ENCODE measurements around the gene CELF2.

The CELF2 gene

DNA sequence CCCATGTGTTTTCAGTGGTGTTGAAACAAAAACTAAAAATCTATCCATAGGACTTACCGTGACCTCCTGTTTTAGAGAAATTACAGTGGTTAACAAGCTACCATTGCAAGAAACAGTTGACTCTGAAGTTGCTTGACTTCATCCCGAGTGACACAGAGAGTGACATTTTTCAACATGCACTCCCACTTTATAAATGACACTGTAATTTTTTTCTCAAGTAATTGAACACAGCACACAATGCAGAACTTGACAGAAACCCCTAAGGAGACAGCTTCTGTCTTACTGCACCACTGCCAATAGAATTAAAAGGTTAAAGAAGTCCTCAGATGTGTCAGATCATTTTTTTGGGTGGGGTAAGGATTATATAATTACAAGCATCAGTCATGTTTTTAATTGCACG is 246.1 kb downstream of the CELF2 start:
- Histone ChIP-seq H3K27ac (ENCODE audit: low read depth, low read length) (no peak overlapping the region), H3K27me3 (ENCODE audit: insufficient read depth, low read length) (no peaks in the 10 kb centered on the region), H3K4me1 (ENCODE audit: control insufficient read depth, insufficient read depth, low read length, unreplicated experiment) (no peaks in the 10 kb centered on the region), H3K4me3 (ENCODE audit: low read depth, low read length) (no peak overlapping the region), H3K36me3 (ENCODE audit: insufficient read depth, low read length) (no peaks in the 10 kb centered on the region), H2AFZ (ENCODE audit: low read length, unreplicated experiment) (no peak overlapping the region), H3K79me2 (ENCODE audit: control insufficient read depth, insufficient read depth, low read length, unreplicated experiment) (no peaks in the 10 kb centered on the region)

GRCh38 chr10:11264296-11265048 is 246.8 kb downstream of the CELF2 start:
- Histone ChIP-seq H3K27ac (ENCODE audit: low read depth, low read length) (no peak overlapping the region), H3K36me3 (ENCODE audit: insufficient read depth, low read length) (no peaks in the 10 kb centered on the region), H3K27me3 (ENCODE audit: insufficient read depth, low read length) (no peaks in the 10 kb centered on the region), H3K4me1 (ENCODE audit: control insufficient read depth, insufficient read depth, low read length, unreplicated experiment) (no peaks in the 10 kb centered on the region), H2AFZ (ENCODE audit: low read length, unreplicated experiment) (no peak overlapping the region), H3K4me3 (ENCODE audit: low read depth, low read length) (no peak overlapping the region), H3K79me2 (ENCODE audit: control insufficient read depth, insufficient read depth, low read length, unreplicated experiment) (no peaks in the 10 kb centered on the region)

DNA sequence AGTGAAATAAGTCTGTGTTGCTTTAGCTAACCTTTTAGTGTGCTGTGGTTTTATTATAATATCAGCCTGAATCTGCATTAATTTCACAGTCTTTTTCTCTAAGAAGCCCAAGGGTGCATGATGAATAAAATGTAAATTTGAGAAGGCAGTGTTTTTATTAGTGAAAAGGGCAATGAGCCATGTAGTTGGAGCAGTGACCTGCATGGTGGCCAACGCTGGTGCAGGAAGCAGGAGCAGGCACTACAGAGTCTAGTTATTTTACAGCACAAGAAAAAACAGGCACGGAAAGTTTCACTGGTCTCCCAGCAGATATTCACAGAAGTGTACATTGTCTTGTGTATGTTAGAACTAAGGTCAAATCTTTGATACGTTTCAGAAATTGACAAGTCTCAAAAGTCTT is 247.8 kb downstream of the CELF2 start:
- Histone ChIP-seq H3K4me3 (ENCODE audit: low read depth, low read length) (no peak overlapping the region), H3K4me1 (ENCODE audit: control insufficient read depth, insufficient read depth, low read length, unreplicated experiment) (no peaks in the 10 kb centered on the region), H3K27ac (ENCODE audit: low read depth, low read length) (no peak overlapping the region), H2AFZ (ENCODE audit: low read length, unreplicated experiment) (no peak overlapping the region), H3K36me3 (ENCODE audit: insufficient read depth, low read length) (no peaks in the 10 kb centered on the region), H3K27me3 (ENCODE audit: insufficient read depth, low read length) (no peaks in the 10 kb centered on the region), H3K79me2 (ENCODE audit: control insufficient read depth, insufficient read depth, low read length, unreplicated experiment) (no peaks in the 10 kb centered on the region)

DNA sequence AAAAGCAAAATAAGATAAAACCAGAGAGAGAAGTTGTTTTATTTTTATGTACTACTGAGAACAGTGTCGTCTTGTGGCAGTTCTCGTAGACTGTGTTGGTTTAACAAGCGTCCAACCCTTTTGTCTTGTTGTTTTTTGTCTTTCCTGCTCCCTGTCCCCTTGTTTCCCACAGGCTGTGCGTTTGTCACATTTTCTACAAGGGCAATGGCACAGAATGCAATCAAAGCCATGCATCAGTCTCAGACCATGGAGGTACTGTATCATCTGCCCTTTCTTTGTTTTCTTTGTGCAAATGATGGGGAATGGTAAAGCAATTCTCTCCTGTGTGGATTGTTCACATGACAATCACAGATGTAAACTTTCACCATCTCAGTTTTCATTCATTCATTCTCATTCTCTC is 248.8 kb downstream of the CELF2 start:
- no peak overlapping the region for H2AFZ ChIP-seq (ENCODE audit: low read length, unreplicated experiment)
- H3K36me3 ChIP-seq (ENCODE audit: insufficient read depth, low read length) = no peaks in the 10 kb centered on the region

DNA sequence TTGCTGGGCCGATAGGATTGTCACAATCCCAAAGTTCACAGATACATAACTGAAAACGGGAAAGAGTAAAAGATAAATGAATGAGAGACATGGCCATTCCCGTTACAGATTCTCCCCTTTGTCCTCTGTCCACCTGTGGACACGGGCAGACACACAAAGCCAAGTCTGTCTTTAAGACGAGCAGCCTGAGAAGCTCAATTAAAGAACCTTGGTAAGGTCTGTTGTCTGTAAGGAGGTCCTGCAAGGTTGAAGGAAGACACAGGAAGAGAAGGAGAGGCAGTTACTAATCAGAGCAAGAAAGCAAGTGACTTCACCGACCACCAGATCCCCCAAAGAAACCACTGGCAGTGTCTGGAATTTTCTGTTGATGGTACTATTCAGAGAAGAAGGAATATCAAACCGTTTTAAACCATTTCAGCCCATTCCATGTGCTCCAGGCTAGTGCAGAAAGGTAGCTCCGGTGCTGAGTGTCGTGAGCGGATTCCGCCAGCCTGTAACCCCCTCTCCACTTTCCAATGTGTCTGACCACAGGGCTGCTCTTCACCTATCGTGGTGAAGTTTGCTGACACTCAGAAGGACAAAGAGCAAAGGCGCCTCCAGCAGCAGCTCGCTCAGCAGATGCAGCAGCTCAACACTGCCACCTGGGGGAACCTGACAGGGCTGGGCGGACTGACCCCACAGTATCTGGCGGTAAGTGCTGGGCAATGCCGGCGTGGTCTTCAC is 252.6 kb downstream of the CELF2 start:
- no peaks in the 10 kb centered on the region for H3K27me3 ChIP-seq (ENCODE audit: insufficient read depth, low read length)
- H3K4me3 ChIP-seq (ENCODE audit: low read depth, low read length) = no peak overlapping the region
- no peak overlapping the region for H3K27ac ChIP-seq (ENCODE audit: low read depth, low read length)
- H2AFZ ChIP-seq (ENCODE audit: low read length, unreplicated experiment) = no peak overlapping the region
- H3K36me3 ChIP-seq (ENCODE audit: insufficient read depth, low read length) = no peaks in the 10 kb centered on the region
- no peaks in the 10 kb centered on the region for H3K4me1 ChIP-seq (ENCODE audit: control insufficient read depth, insufficient read depth, low read length, unreplicated experiment)
- no peaks in the 10 kb centered on the region for H3K79me2 ChIP-seq (ENCODE audit: control insufficient read depth, insufficient read depth, low read length, unreplicated experiment)

More for the DNA sequence above, 248.8 kb downstream of the CELF2 start:
- Histone ChIP-seq H3K4me1 (ENCODE audit: control insufficient read depth, insufficient read depth, low read length, unreplicated experiment) (no peaks in the 10 kb centered on the region), H3K4me3 (ENCODE audit: low read depth, low read length) (no peak overlapping the region), H3K27me3 (ENCODE audit: insufficient read depth, low read length) (no peaks in the 10 kb centered on the region), H3K79me2 (ENCODE audit: control insufficient read depth, insufficient read depth, low read length, unreplicated experiment) (no peaks in the 10 kb centered on the region), H3K27ac (ENCODE audit: low read depth, low read length) (no peak overlapping the region)

GRCh38 chr10:11270858-11271179 is 253.1 kb downstream of the CELF2 start:
- H3K27ac ChIP-seq (ENCODE audit: low read depth, low read length) = no peak overlapping the region
- no peak overlapping the region for H3K4me3 ChIP-seq (ENCODE audit: low read depth, low read length)
- H3K4me1 ChIP-seq (ENCODE audit: control insufficient read depth, insufficient read depth, low read length, unreplicated experiment) = no peaks in the 10 kb centered on the region
- no peaks in the 10 kb centered on the region for H3K27me3 ChIP-seq (ENCODE audit: insufficient read depth, low read length)
- H3K79me2 ChIP-seq (ENCODE audit: control insufficient read depth, insufficient read depth, low read length, unreplicated experiment) = no peaks in the 10 kb centered on the region
- H2AFZ ChIP-seq (ENCODE audit: low read length, unreplicated experiment) = no peak overlapping the region
- H3K36me3 ChIP-seq (ENCODE audit: insufficient read depth, low read length) = no peaks in the 10 kb centered on the region

DNA sequence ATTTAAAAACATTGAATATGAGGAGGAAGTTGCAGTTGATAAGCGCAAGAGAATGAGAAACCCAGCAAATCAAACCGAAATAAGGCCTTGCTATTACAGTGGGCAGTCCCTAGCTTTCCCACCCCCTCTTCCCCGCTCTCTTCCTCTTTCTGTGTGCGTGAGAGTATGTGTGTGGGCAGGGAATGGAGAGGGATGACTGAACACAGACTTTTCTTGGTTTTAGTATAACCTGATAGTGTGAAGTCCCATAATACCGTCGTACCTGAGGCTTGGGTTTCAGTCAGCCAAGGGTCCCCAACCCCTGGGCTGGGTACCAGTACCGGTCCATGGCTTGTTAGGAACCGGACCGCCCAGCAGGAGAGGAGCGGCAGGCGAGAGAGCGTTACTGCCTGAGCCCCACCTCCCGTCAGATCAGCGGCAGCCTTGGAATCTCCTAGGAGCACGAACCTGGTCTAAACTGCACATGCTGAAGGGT is 255.3 kb downstream of the CELF2 start:
- no peak overlapping the region for H3K4me3 ChIP-seq (ENCODE audit: low read depth, low read length)
- H3K27ac ChIP-seq (ENCODE audit: low read depth, low read length) = no peak overlapping the region
- H3K4me1 ChIP-seq (ENCODE audit: control insufficient read depth, insufficient read depth, low read length, unreplicated experiment) = no peaks in the 10 kb centered on the region
- no peak overlapping the region for H2AFZ ChIP-seq (ENCODE audit: low read length, unreplicated experiment)
- no peaks in the 10 kb centered on the region for H3K27me3 ChIP-seq (ENCODE audit: insufficient read depth, low read length)
- no peaks in the 10 kb centered on the region for H3K36me3 ChIP-seq (ENCODE audit: insufficient read depth, low read length)
- H3K79me2 ChIP-seq (ENCODE audit: control insufficient read depth, insufficient read depth, low read length, unreplicated experiment) = no peaks in the 10 kb centered on the region

DNA sequence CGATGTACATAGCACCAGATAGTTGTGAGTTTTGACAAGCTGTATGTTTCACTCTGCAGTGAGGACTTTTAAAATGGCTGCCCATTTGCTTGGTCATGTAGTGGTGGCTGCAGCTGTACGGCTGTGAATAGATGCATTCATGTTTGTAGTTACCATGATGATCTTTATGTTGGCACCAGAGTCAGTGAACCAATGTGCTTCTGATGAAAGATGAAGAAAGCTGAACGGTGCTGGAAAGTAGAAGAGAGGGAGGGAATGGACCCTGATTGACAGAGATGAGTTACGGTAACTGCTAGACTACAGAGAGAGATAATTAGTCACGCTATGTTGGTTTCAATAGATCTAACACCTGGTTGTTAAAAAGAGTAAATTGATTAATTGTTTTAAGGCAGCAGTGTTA is 256.8 kb downstream of the CELF2 start:
- Histone ChIP-seq H3K27me3 (ENCODE audit: insufficient read depth, low read length) (no peaks in the 10 kb centered on the region), H3K27ac (ENCODE audit: low read depth, low read length) (no peak overlapping the region), H3K79me2 (ENCODE audit: control insufficient read depth, insufficient read depth, low read length, unreplicated experiment) (no peaks in the 10 kb centered on the region), H3K36me3 (ENCODE audit: insufficient read depth, low read length) (no peaks in the 10 kb centered on the region), H2AFZ (ENCODE audit: low read length, unreplicated experiment) (no peak overlapping the region), H3K4me1 (ENCODE audit: control insufficient read depth, insufficient read depth, low read length, unreplicated experiment) (no peaks in the 10 kb centered on the region), H3K4me3 (ENCODE audit: low read depth, low read length) (no peak overlapping the region)

GRCh38 chr10:11275651-11276050 is 258.0 kb downstream of the CELF2 start:
- no peaks in the 10 kb centered on the region for H3K27me3 ChIP-seq (ENCODE audit: insufficient read depth, low read length)
- H3K4me3 ChIP-seq (ENCODE audit: low read depth, low read length) = no peak overlapping the region
- H3K79me2 ChIP-seq (ENCODE audit: control insufficient read depth, insufficient read depth, low read length, unreplicated experiment) = no peaks in the 10 kb centered on the region
- H3K36me3 ChIP-seq (ENCODE audit: insufficient read depth, low read length) = no peaks in the 10 kb centered on the region
- H3K4me1 ChIP-seq (ENCODE audit: control insufficient read depth, insufficient read depth, low read length, unreplicated experiment) = no peaks in the 10 kb centered on the region
- no peak overlapping the region for H3K27ac ChIP-seq (ENCODE audit: low read depth, low read length)
- no peak overlapping the region for H2AFZ ChIP-seq (ENCODE audit: low read length, unreplicated experiment)

DNA sequence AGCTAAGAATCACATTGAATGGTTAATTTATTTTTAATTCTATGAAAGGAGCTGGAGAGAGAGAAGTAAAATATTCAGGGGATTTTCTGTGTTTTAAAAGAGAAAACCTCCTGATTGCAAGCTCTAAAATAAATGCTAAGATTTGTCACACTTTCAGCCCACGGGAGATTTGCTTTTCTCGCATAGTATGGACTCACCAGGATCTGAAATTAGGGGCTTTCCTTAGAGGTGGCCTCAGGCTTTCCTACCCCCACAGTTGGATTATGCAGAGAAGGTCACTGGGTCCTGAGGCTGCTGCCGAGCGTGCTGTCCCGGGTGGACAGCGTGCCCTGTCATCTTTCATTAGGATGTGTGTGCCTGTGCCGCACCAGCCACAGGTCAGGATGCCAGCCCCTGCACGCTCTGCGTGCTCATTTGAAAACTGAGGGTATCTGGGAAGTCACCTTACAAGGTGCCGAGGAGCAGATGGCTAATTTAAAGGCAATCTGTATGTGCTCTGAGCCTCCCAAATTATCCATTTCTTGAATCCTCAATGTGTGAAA is 258.8 kb downstream of the CELF2 start:
- Histone ChIP-seq H2AFZ (ENCODE audit: low read length, unreplicated experiment) (no peak overlapping the region), H3K79me2 (ENCODE audit: control insufficient read depth, insufficient read depth, low read length, unreplicated experiment) (no peaks in the 10 kb centered on the region), H3K27ac (ENCODE audit: low read depth, low read length) (no peak overlapping the region), H3K4me1 (ENCODE audit: control insufficient read depth, insufficient read depth, low read length, unreplicated experiment) (no peaks in the 10 kb centered on the region), H3K4me3 (ENCODE audit: low read depth, low read length) (no peak overlapping the region), H3K27me3 (ENCODE audit: insufficient read depth, low read length) (no peaks in the 10 kb centered on the region), H3K36me3 (ENCODE audit: insufficient read depth, low read length) (no peaks in the 10 kb centered on the region)

- Histone ChIP-seq H3K4me3 (ENCODE audit: low read depth, low read length) (no peak overlapping the region), H2AFZ (ENCODE audit: low read length, unreplicated experiment) (no peak overlapping the region), H3K4me1 (ENCODE audit: control insufficient read depth, insufficient read depth, low read length, unreplicated experiment) (no peaks in the 10 kb centered on the region), H3K79me2 (ENCODE audit: control insufficient read depth, insufficient read depth, low read length, unreplicated experiment) (no peaks in the 10 kb centered on the region), H3K36me3 (ENCODE audit: insufficient read depth, low read length) (no peaks in the 10 kb centered on the region), H3K27ac (ENCODE audit: low read depth, low read length) (no peak overlapping the region), H3K27me3 (ENCODE audit: insufficient read depth, low read length) (no peaks in the 10 kb centered on the region)
Observed at GRCh38 chr10:11279314-11279713, 261.6 kb downstream of the CELF2 start.

All from ACC112 (cell line).